HepG2 (cell line): ENCODE measurements around the gene ACTR6. TPM values are rescaled to one million over a fixed set of nuclear protein-coding genes. Genes with fewer than 3 reads are reported as not detected.

Experiments used
- ATF4 ChIP-seq, 2 experiments: fragments of 450-650 bp in 1 of 2; sonication (generic) in 1 of 2; formaldehyde crosslinking; IDR thresholded peaks; 2 replicates each; pipeline versions ENCODE4 v1.5.0 to v1.8.0; 2020 to 2022; ENCODE audit warnings: mild to moderate bottlenecking in 1 of 2, missing genetic modification reagents in 1 of 2
- CERS6 ChIP-seq: sonication (generic); formaldehyde crosslinking; IDR thresholded peaks from 2 replicates; pipeline ENCODE4 v1.5.0; 2020; ENCODE audit warnings: missing genetic modification reagents
- ERF ChIP-seq: IDR thresholded peaks from 2 replicates; pipeline ENCODE4 v1.6.1; 2018; ENCODE audit warnings: missing biosample characterization, missing genetic modification reagents
- MAFF ChIP-seq: IDR thresholded peaks from 2 replicates; pipeline ENCODE4 v1.6.1; 2011; ENCODE audit warnings: low read depth, low read length, improper control_type of control experiment
- SALL1 ChIP-seq: sonication (generic); formaldehyde crosslinking; IDR thresholded peaks from 2 replicates; pipeline ENCODE4 v1.8.0; 2022; ENCODE audit warnings: mild to moderate bottlenecking, missing genetic modification reagents
- SOX13 ChIP-seq, 3 experiments: fragments of 450-650 bp in 1 of 3; sonication (generic) in 1 of 3; formaldehyde crosslinking in 1 of 3; IDR thresholded peaks in 2 of 3; conservative IDR thresholded peaks in 1 of 3; 2 replicates each; pipeline versions ENCODE4 v1.5.0 to v1.6.1; 2016 to 2020; ENCODE audit warnings: antibody characterized with exemption in 1 of 3, mild to moderate bottlenecking in 1 of 3, missing compliant biosample characterization in 1 of 3, missing genetic modification reagents in 1 of 3, moderate library complexity in 1 of 3
- SPEN ChIP-seq: sonication (generic); formaldehyde crosslinking; IDR thresholded peaks from 2 replicates; pipeline ENCODE4 v1.5.1; 2020; ENCODE audit warnings: low read depth, mild to moderate bottlenecking, missing genetic modification reagents
- ZBTB7B ChIP-seq: sonication (generic); formaldehyde crosslinking; IDR thresholded peaks from 2 replicates; pipeline ENCODE4 v1.4.0; 2020; ENCODE audit warnings: missing genetic modification reagents
- ZC3H4 ChIP-seq: sonication (generic); formaldehyde crosslinking; IDR thresholded peaks from 2 replicates; pipeline ENCODE4 v1.4.0; 2020; ENCODE audit warnings: missing genetic modification reagents, borderline replicate concordance
- ZFP90 ChIP-seq: sonication (generic); formaldehyde crosslinking; IDR thresholded peaks from 2 replicates; pipeline ENCODE4 v1.8.0; 2022; ENCODE audit warnings: missing genetic modification reagents, mild to moderate bottlenecking, inconsistent platforms, borderline replicate concordance
- ZNF260 ChIP-seq: sonication (generic); formaldehyde crosslinking; IDR thresholded peaks from 2 replicates; pipeline ENCODE4 v1.4.0; 2020; ENCODE audit warnings: missing genetic modification reagents, low read depth, mild to moderate bottlenecking, borderline replicate concordance
- ZNF274 ChIP-seq: sonication (generic); formaldehyde crosslinking; IDR thresholded peaks from 2 replicates; pipeline ENCODE4 v1.5.1; 2020; ENCODE audit warnings: mild to moderate bottlenecking, missing genetic modification reagents
- ZNF430 ChIP-seq: sonication (generic); formaldehyde crosslinking; IDR thresholded peaks from 2 replicates; pipeline ENCODE4 v1.9.0; 2021; ENCODE audit warnings: mild to moderate bottlenecking, missing genetic modification reagents
- ZNF574 ChIP-seq: sonication (generic); formaldehyde crosslinking; IDR thresholded peaks from 2 replicates; pipeline ENCODE4 v1.4.0; 2020; ENCODE audit warnings: missing genetic modification reagents
- ZNF589 ChIP-seq: sonication (generic); formaldehyde crosslinking; conservative IDR thresholded peaks from 2 replicates; pipeline ENCODE4 v1.8.0; 2022; ENCODE audit warnings: mild to moderate bottlenecking, moderate library complexity, missing genetic modification reagents
- ZNF598 ChIP-seq: sonication (generic); formaldehyde crosslinking; IDR thresholded peaks from 2 replicates; pipeline ENCODE4 v1.5.1; 2020; ENCODE audit warnings: mild to moderate bottlenecking, missing genetic modification reagents, borderline replicate concordance
- ZNF672 ChIP-seq: sonication (generic); formaldehyde crosslinking; IDR thresholded peaks from 2 replicates; pipeline ENCODE4 v1.8.1; 2022; ENCODE audit warnings: missing genetic modification reagents
- ZNF713 ChIP-seq: sonication (generic); formaldehyde crosslinking; IDR thresholded peaks from 2 replicates; pipeline ENCODE4 v1.4.0; 2020; ENCODE audit warnings: mild to moderate bottlenecking, missing genetic modification reagents
- ZNF746 ChIP-seq: sonication (generic); formaldehyde crosslinking; IDR thresholded peaks from 2 replicates; pipeline ENCODE4 v1.8.0; 2022; ENCODE audit warnings: mild to moderate bottlenecking, missing genetic modification reagents
- ZNF790 ChIP-seq: sonication (generic); formaldehyde crosslinking; IDR thresholded peaks from 2 replicates; pipeline ENCODE4 v1.8.0; 2022; ENCODE audit warnings: missing genetic modification reagents, mild to moderate bottlenecking, borderline replicate concordance
- ZNF879 ChIP-seq: sonication (generic); formaldehyde crosslinking; IDR thresholded peaks from 2 replicates; pipeline ENCODE4 v1.8.1; 2023; ENCODE audit warnings: missing genetic modification reagents
- ZSCAN9 ChIP-seq: IDR thresholded peaks from 2 replicates; pipeline ENCODE4 v1.6.1; 2016; ENCODE audit warnings: borderline replicate concordance
- polyA plus RNA-seq, 8 experiments: library from polyadenylated mRNA; depleted of rRNA in 3 of 8; stranded (reverse) in 7 of 8; unstranded in 1 of 8; fragments of >200 nt; fragmentation: Illumina TruSeq in 4 of 8; extraction: Trizol in 4 of 8; gene quantifications; 2 replicates each; pipeline versions ENCODE4 v1.2.1 to v1.2.3, GENCODE V29; 2011 to 2016; ENCODE audit warnings: low read depth in 4 of 8, missing spikeins in 1 of 8, mixed read lengths in 1 of 8; ENCODE audit not compliant: insufficient read depth in 1 of 8
- total RNA-seq, 5 experiments: library from RNA; depleted of rRNA; stranded (reverse); fragments of >200 nt; fragmentation: Illumina TruSeq; extraction: Trizol; gene quantifications; 2 replicates each; pipeline ENCODE4 v1.2.3, GENCODE V29; 2016; ENCODE audit warnings: low read depth in 1 of 5
- TF ChIP-seq, protein P1 (sequence below): sonication (generic); formaldehyde crosslinking; IDR thresholded peaks from 2 replicates; pipeline ENCODE4 v1.5.0; 2020; ENCODE audit warnings: mild to moderate bottlenecking, missing genetic modification reagents

Gene ACTR6
- total and polyA plus RNA-seq, 2 of the 13 experiments (the other 11 are each of a cell fraction or from before 2014, with no cell fraction given) = 12.9 to 22.4 TPM

DNA sequence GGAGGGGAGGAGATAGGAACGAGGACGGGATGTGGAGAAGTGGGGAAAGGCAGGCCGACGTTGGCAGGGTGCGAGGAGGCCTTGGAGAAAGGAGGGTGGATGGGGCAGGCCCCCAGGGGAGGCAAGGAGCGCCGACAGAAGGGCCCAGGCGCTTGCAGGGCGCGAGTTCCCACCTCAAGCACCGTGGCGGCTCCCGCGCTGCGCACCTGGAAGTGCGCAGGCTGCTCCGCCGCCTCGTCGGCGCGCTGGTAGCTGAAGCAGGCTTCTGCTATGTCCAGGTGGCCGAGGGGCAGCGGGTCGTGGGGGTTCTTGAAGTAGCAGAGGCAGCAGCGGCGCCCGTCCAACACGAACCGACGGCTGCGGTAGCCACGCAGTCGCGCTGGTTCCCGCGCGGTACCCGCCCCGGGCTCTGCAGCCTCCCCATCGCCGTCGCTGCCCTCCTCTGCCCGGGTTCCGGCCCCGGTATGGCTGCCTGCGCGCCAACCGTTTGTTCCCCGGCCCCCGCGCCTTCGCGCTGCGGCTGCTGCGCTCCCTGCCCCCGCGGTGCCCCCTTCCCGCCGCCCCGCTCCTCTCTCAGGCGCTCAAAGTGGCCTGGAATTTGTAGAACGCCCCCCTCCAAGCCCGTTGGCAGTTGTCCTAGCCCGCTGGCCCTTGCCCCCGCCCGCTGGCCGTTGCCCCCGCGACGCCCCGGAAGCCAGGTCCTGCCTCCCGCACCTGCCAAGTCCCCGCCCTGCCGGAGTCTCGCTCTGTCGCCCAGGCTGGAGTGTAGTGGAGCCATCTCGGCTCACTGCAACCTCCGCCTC lies 1.1 kb upstream of the ACTR6 start (continued):
- no peak for TF ChIP-seq ZNF713 (CRISPR knock-in tag)
- no peak for TF ChIP-seq SPEN
- TF ChIP-seq CERS6 (CRISPR knock-in tag) = no peak
- TF ChIP-seq SOX13 (IDR thresholded peaks at IDR 0.05) = no peak
- TF ChIP-seq SOX13 (CRISPR knock-in tag; conservative IDR thresholded peaks at IDR 0.05 in 1 of 2, IDR thresholded peaks at IDR 0.05 in 1 of 2) = no peak
- TF ChIP-seq ZNF746 (CRISPR knock-in tag) = no peak
- TF ChIP-seq ZNF598 (CRISPR knock-in tag) = peak; percentile 48; the same call in 1 of the 2 replicates
- TF ChIP-seq ZNF672 (CRISPR knock-in tag) = no peak
- TF ChIP-seq ERF (CRISPR knock-in tag) = no peak; the same call in 1 of the 2 replicates
- no peak; the same call in 1 of the 2 replicates for TF ChIP-seq ZNF879 (CRISPR knock-in tag)
- TF ChIP-seq ZNF274 (CRISPR knock-in tag) = no peak
- TF ChIP-seq ZNF260 (CRISPR knock-in tag) = 0 out of 2 replicates have a peak, but pooled peaks have one; percentile 23
- TF ChIP-seq SALL1 (CRISPR knock-in tag) = no peak; the same call in 1 of the 2 replicates
- TF ChIP-seq ZNF589 (CRISPR knock-in tag) = no peak
- no peak for TF ChIP-seq ZC3H4 (CRISPR knock-in tag)
- peak; percentile 54; the same call in 1 of the 2 replicates for TF ChIP-seq ZFP90 (CRISPR knock-in tag)
- TF ChIP-seq ZBTB7B (CRISPR knock-in tag) = peak; percentile 75
- peak; percentile 93 for TF ChIP-seq ZNF574 (CRISPR knock-in tag)
- peak; percentile 68 for TF ChIP-seq ZNF430 (CRISPR knock-in tag)
- TF ChIP-seq MAFF = no peak
- TF ChIP-seq, protein P1, sequence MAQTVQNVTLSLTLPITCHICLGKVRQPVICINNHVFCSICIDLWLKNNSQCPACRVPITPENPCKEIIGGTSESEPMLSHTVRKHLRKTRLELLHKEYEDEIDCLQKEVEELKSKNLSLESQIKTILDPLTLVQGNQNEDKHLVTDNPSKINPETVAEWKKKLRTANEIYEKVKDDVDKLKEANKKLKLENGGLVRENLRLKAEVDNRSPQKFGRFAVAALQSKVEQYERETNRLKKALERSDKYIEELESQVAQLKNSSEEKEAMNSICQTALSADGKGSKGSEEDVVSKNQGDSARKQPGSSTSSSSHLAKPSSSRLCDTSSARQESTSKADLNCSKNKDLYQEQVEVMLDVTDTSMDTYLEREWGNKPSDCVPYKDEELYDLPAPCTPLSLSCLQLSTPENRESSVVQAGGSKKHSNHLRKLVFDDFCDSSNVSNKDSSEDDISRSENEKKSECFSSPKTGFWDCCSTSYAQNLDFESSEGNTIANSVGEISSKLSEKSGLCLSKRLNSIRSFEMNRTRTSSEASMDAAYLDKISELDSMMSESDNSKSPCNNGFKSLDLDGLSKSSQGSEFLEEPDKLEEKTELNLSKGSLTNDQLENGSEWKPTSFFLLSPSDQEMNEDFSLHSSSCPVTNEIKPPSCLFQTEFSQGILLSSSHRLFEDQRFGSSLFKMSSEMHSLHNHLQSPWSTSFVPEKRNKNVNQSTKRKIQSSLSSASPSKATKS (CRISPR knock-in tag) = no peak
- no peak for TF ChIP-seq ATF4 (CRISPR knock-in tag; IDR thresholded peaks at IDR 0.05)
- no peak for TF ChIP-seq ZSCAN9 (CRISPR knock-in tag)
- no peak for TF ChIP-seq ZNF790 (CRISPR knock-in tag)
